Stimulated activated effector memory CD8-positive, alpha-beta T cell treated with anti-CD3 and anti-CD28 coated beads, Interleukin-12 subunit alpha, Interleukin-12 subunit beta, amount 100 ng/mL, for 72 hours (primary cell): Measurements from ENCODE around the gene TRPM5.

Experiments
- ATAC-seq: fragments of 150-1000 bp; cut with Tn5 transposase; 2 replicates; pipeline ENCODE4 v1.10.0; 2021
- DNase-seq, 2 donors: peaks; one replicate each; pipeline ENCODE4 v3.0.0; 2021 to 2022; ENCODE audit warnings: low spot score in 2 of 2
- H3K27ac Mint-ChIP-seq: one replicate; pipeline ENCODE4 v1.8.0; 2022; ENCODE audit warnings: mild to moderate bottlenecking, mixed read lengths
- H3K36me3 Mint-ChIP-seq: one replicate; pipeline ENCODE4 v1.8.0; 2022; ENCODE audit warnings: mild to moderate bottlenecking, mixed read lengths
- H3K4me1 Mint-ChIP-seq: one replicate; pipeline ENCODE4 v1.8.0; 2022; ENCODE audit warnings: mixed read lengths
- H3K4me3 Mint-ChIP-seq: one replicate; pipeline ENCODE4 v1.8.0; 2022; ENCODE audit warnings: mild to moderate bottlenecking, mixed read lengths
- H3K9me3 Mint-ChIP-seq: one replicate; pipeline ENCODE4 v1.8.0; 2022; ENCODE audit warnings: mixed read lengths

The TRPM5 gene

GRCh38 chr11:2400762-2401435 is 43.4 kb downstream of the TRPM5 start:
- peak in 1 of 2 donors; percentile 74 for DNase-seq
- Mint-ChIP-seq H3K9me3 (no peaks in the 10 kb centered on the region), H3K27ac (peak overlapping the region; percentile 95), H3K36me3 (peaks cover 80% of the 10 kb centered on the region), H3K4me1 (peaks cover 32% of the 10 kb centered on the region), H3K4me3 (peak overlapping the region; percentile 85)
- ATAC-seq, result no peak

- no peaks in the 10 kb centered on the region for H3K9me3 Mint-ChIP-seq
Measured at GRCh38 chr11:2400069-2400761, 44.1 kb downstream of the TRPM5 start, which contains the start of gene TSSC4. TSSC4 (plus strand) TSS chr11:2400750; CDS start chr11:2402634, 1,884 bp downstream.

GRCh38 chr11:2399488-2400068 is 44.7 kb downstream of the TRPM5 start:
- Mint-ChIP-seq H3K4me1 (peaks cover 32% of the 10 kb centered on the region), H3K36me3 (peaks cover 80% of the 10 kb centered on the region), H3K9me3 (no peaks in the 10 kb centered on the region), H3K4me3 (peak overlapping the region; percentile 85), H3K27ac (peak overlapping the region; percentile 95)
- ATAC-seq, result no peak
- no peak for DNase-seq

More at GRCh38 chr11:2400069-2400761, 44.1 kb downstream of the TRPM5 start, which contains the start of gene TSSC4:
- Mint-ChIP-seq H3K27ac (peak within 1 kb of the TSS; percentile 95), H3K4me3 (peak within 1 kb of the TSS; percentile 85), H3K36me3 (peaks cover 81% of the 10 kb centered on the region), H3K4me1 (peaks cover 32% of the 10 kb centered on the region)
- peak; percentile 99 to 100 for DNase-seq
- ATAC-seq, result peak; percentile 87

GRCh38 chr11:2398664-2399355 is 45.5 kb downstream of the TRPM5 start:
- no peaks in the 10 kb centered on the region for H3K9me3 Mint-ChIP-seq
- DNase-seq, result no peak
- H3K27ac Mint-ChIP-seq, result peak overlapping the region; percentile 95
- H3K4me1 Mint-ChIP-seq, result peaks cover 28% of the 10 kb centered on the region
- no peak for ATAC-seq
- peak overlapping the region; percentile 85 for H3K4me3 Mint-ChIP-seq
- peaks cover 72% of the 10 kb centered on the region for H3K36me3 Mint-ChIP-seq

GRCh38 chr11:2397005-2397404 is 47.3 kb downstream of the TRPM5 start:
- H3K9me3 Mint-ChIP-seq, result no peaks in the 10 kb centered on the region
- no peak for ATAC-seq
- H3K27ac Mint-ChIP-seq, result no peak overlapping the region
- no peak for DNase-seq
- H3K4me3 Mint-ChIP-seq, result no peak overlapping the region
- peaks cover 17% of the 10 kb centered on the region for H3K4me1 Mint-ChIP-seq
- H3K36me3 Mint-ChIP-seq, result peaks cover 57% of the 10 kb centered on the region

- no peak for DNase-seq
- no peak for ATAC-seq
- peaks cover 17% of the 10 kb centered on the region for H3K4me1 Mint-ChIP-seq
- no peaks in the 10 kb centered on the region for H3K9me3 Mint-ChIP-seq
- peaks cover 57% of the 10 kb centered on the region for H3K36me3 Mint-ChIP-seq
- H3K27ac Mint-ChIP-seq, result no peak overlapping the region
- H3K4me3 Mint-ChIP-seq, result no peak overlapping the region
Measured at GRCh38 chr11:2396471-2396870, 47.8 kb downstream of the TRPM5 start.

- Mint-ChIP-seq H3K4me1 (peaks cover 13% of the 10 kb centered on the region), H3K27ac (no peak overlapping the region), H3K9me3 (no peaks in the 10 kb centered on the region), H3K36me3 (peaks cover 53% of the 10 kb centered on the region), H3K4me3 (no peak overlapping the region)
- ATAC-seq, result no peak
- no peak for DNase-seq
Measured at GRCh38 chr11:2395856-2396255, 48.5 kb downstream of the TRPM5 start.

- H3K9me3 Mint-ChIP-seq, result no peaks in the 10 kb centered on the region
- DNase-seq (no peak), ATAC-seq (no peak)
- H3K4me3 Mint-ChIP-seq, result no peak overlapping the region
- peaks cover 51% of the 10 kb centered on the region for H3K36me3 Mint-ChIP-seq
- no peak overlapping the region for H3K27ac Mint-ChIP-seq
- peaks cover 17% of the 10 kb centered on the region for H3K4me1 Mint-ChIP-seq
Measured at GRCh38 chr11:2395211-2395730, 49.0 kb downstream of the TRPM5 start.

GRCh38 chr11:2394818-2395105 is 49.6 kb downstream of the TRPM5 start:
- H3K27ac Mint-ChIP-seq, result peak overlapping the region; percentile 29
- no peak overlapping the region for H3K4me3 Mint-ChIP-seq
- no peaks in the 10 kb centered on the region for H3K9me3 Mint-ChIP-seq
- ATAC-seq (no peak), DNase-seq (no peak)
- H3K36me3 Mint-ChIP-seq, result peaks cover 51% of the 10 kb centered on the region
- peaks cover 23% of the 10 kb centered on the region for H3K4me1 Mint-ChIP-seq
